ENCODE measurements around the gene ATP5MK. TPM values are rescaled to one million over a fixed set of nuclear protein-coding genes. Genes with fewer than 3 reads are reported as not detected.

Gene ATP5MK
- polyA plus RNA-seq, 1 donor (not counting 4 experiments of a cell fraction or from before 2014, with no cell fraction given): 745 TPM

DNA sequence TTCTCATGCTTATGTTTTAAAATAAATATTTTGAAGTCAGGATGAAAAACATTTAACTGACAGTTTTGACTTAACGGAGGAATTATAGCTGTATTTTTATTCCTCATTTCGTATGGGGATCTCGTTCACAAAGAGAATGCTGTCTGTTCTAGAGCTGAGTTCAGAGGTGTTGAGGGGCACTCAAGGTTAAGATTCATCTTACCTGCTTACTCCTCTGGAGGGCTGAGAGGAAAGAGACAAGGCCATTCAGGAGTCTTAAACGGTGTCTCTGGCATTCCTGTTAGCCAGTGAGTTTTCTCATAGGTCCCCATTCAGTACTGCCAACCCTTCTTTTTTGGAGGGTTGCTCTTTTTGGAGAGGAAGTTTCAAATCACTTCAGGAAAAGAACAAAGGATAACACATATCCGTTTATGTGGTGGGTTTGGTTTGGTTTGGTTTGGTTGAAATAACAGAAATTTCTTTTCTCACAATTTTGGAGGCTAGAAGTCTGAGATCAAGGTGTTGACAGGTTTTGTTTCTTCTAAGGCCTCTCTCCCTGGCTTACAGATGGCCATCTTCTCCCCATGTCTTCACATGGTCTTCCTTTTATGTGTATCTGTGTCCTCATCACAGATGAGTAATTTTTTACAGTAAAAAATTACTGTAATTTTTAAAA lies 32.8 kb upstream of the ATP5MK start:
- FAIRE-seq (no peak), DNase-seq (ENCODE audit: low read depth, low spot score) (no peak)
- Histone ChIP-seq H3K4me1 (ENCODE audit: control insufficient read depth, extremely low read depth, insufficient read depth, low read length) (no peaks in the 10 kb centered on the region), H3K79me2 (ENCODE audit: control insufficient read depth, insufficient read depth, low read length) (peaks cover 1% of the 10 kb centered on the region), H3K4me2 (ENCODE audit: control insufficient read depth, extremely low read depth, insufficient read depth, low read depth, low read length) (no peak overlapping the region), H3K9me1 (ENCODE audit: control insufficient read depth, extremely low read depth, insufficient read depth, low read length) (no peaks in the 10 kb centered on the region), H3K36me3 (ENCODE audit: control insufficient read depth in 2 of 2, extremely low read depth in 1 of 2, insufficient read depth in 2 of 2, low read length in 2 of 2) (peaks cover 48 to 49% of the 10 kb centered on the region in 2 experiments), H4K20me1 (ENCODE audit: control insufficient read depth, extremely low read depth, insufficient read depth, low read length) (no peaks in the 10 kb centered on the region), H3K27me3 (ENCODE audit: control insufficient read depth, extremely low read depth, insufficient read depth, low read length) (no peaks in the 10 kb centered on the region), H3K27ac (ENCODE audit: control insufficient read depth, insufficient read depth, low read length) (no peak overlapping the region), H3K9ac (ENCODE audit: control insufficient read depth, extremely low read depth, insufficient read depth, low read length) (no peak overlapping the region), H2AFZ (ENCODE audit: control insufficient read depth, low read length) (no peak overlapping the region), H3K9me3 (ENCODE audit: control insufficient read depth, low read depth, low read length) (no peaks in the 10 kb centered on the region), H3K4me3 (ENCODE audit: control insufficient read depth in 2 of 3, extremely low read depth in 1 of 3, insufficient read depth in 2 of 3, low read depth in 1 of 3, low read length in 3 of 3) (no peak overlapping the region)
- TF ChIP-seq EZH2 (IDR thresholded peaks at IDR 0.05; ENCODE audit: low read length): no peak
- TF ChIP-seq, protein P1, sequence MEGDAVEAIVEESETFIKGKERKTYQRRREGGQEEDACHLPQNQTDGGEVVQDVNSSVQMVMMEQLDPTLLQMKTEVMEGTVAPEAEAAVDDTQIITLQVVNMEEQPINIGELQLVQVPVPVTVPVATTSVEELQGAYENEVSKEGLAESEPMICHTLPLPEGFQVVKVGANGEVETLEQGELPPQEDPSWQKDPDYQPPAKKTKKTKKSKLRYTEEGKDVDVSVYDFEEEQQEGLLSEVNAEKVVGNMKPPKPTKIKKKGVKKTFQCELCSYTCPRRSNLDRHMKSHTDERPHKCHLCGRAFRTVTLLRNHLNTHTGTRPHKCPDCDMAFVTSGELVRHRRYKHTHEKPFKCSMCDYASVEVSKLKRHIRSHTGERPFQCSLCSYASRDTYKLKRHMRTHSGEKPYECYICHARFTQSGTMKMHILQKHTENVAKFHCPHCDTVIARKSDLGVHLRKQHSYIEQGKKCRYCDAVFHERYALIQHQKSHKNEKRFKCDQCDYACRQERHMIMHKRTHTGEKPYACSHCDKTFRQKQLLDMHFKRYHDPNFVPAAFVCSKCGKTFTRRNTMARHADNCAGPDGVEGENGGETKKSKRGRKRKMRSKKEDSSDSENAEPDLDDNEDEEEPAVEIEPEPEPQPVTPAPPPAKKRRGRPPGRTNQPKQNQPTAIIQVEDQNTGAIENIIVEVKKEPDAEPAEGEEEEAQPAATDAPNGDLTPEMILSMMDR (optimal IDR thresholded peaks at IDR 0.05 in 1 of 3, IDR thresholded peaks at IDR 0.05 in 1 of 3, conservative IDR thresholded peaks at IDR 0.05 in 1 of 3; ENCODE audit: extremely low read depth in 1 of 3, insufficient read depth in 2 of 3, low read length in 3 of 3): no peak
- dilution Hi-C loops (cut with MboI; ENCODE audit: extremely low pct_ligation_motif_present, low sequenced_read_pairs): no loop called here

DNA sequence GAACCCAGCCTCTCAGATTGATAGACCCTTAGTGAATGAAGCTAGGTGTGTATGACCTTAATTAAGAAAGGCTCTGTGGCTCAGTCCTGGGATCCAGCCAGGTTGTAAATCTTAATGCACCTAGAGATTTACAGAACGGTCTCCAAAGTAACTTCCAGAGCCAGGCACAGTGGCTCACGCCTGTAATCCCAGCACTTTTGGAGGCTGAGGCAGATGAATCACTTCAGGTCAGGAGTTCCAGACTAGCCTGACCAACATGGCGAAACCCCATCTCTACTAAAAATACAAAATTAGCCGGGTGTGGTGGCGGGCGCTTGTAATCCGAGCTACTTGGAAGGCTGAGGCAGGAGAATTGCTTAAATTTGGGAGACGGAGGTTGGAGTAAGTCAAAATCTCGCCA lies 31.6 kb upstream of the ATP5MK start:
- Histone ChIP-seq H3K79me2 (ENCODE audit: control insufficient read depth, insufficient read depth, low read length) (peaks cover 1% of the 10 kb centered on the region), H3K4me1 (ENCODE audit: control insufficient read depth, extremely low read depth, insufficient read depth, low read length) (no peaks in the 10 kb centered on the region), H3K36me3 (ENCODE audit: control insufficient read depth in 2 of 2, extremely low read depth in 1 of 2, insufficient read depth in 2 of 2, low read length in 2 of 2) (peaks cover 50 to 52% of the 10 kb centered on the region in 2 experiments), H2AFZ (ENCODE audit: control insufficient read depth, low read length) (no peak overlapping the region), H3K27ac (ENCODE audit: control insufficient read depth, insufficient read depth, low read length) (no peak overlapping the region), H3K4me2 (ENCODE audit: control insufficient read depth, extremely low read depth, insufficient read depth, low read depth, low read length) (no peak overlapping the region), H3K9me1 (ENCODE audit: control insufficient read depth, extremely low read depth, insufficient read depth, low read length) (no peaks in the 10 kb centered on the region), H3K27me3 (ENCODE audit: control insufficient read depth, extremely low read depth, insufficient read depth, low read length) (no peaks in the 10 kb centered on the region), H3K4me3 (ENCODE audit: control insufficient read depth in 2 of 3, extremely low read depth in 1 of 3, insufficient read depth in 2 of 3, low read depth in 1 of 3, low read length in 3 of 3) (no peak overlapping the region), H3K9ac (ENCODE audit: control insufficient read depth, extremely low read depth, insufficient read depth, low read length) (no peak overlapping the region), H4K20me1 (ENCODE audit: control insufficient read depth, extremely low read depth, insufficient read depth, low read length) (no peaks in the 10 kb centered on the region), H3K9me3 (ENCODE audit: control insufficient read depth, low read depth, low read length) (no peaks in the 10 kb centered on the region)
- TF ChIP-seq, protein P1 (optimal IDR thresholded peaks at IDR 0.05 in 1 of 3, IDR thresholded peaks at IDR 0.05 in 1 of 3, conservative IDR thresholded peaks at IDR 0.05 in 1 of 3; ENCODE audit: extremely low read depth in 1 of 3, insufficient read depth in 2 of 3, low read length in 3 of 3): no peak
- dilution Hi-C loops (cut with MboI; ENCODE audit: extremely low pct_ligation_motif_present, low sequenced_read_pairs): no loop called here
- no peak for FAIRE-seq
- DNase-seq (ENCODE audit: low read depth, low spot score): no peak
